ENCODE data around the gene NHERF2. TPM values are rescaled to one million over a fixed set of nuclear protein-coding genes. Genes with fewer than 3 reads are reported as not detected.

The NHERF2 gene
- total RNA-seq, 1 donor from 2014 or later, result 23.4 TPM

DNA sequence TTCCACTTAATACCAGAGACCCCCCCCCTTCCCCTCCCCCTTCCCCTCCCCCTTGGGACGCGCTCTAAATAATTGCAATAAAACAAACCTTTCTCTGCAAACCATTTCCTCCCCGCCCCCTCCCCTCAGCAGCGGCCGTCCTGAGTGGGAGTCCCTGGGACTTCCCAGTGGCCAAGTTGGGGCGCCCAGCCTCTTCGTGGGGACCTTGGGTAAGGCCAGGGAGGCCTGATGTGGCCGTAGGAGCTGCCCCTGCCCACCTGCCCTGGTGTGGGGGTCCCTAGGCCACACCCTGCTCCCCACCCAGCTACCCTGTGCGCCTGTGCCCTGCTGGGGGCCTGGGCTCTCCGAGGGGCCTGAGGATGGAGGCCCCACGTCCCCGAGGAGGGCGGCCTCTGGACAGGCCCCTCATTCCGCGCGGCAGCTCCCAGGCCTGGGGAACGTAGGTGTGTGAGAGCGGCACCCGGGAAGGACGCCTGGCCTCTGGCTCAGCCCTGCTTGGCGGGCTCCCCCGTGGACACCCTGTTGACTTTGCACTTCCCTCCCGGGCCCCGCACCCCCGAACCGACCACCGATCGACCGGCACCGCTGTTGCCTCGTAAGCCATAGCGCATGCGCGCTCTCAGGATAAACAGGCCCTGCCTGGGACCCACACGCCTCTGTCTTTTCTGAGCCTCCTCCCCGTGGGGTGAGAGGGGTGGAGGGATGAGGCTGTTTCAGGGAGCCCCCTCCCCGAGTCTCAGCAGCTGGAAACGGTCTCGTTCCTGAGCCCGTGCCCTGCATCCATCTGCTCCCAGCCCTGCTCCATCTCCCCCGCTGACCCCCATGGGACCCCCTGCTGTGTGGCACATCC lies 11.9 kb downstream of the NHERF2 start:
- H3K4me3 Mint-ChIP-seq, result peak overlapping the region; percentile 62
- no peak for DNase-seq (ENCODE audit: extremely low spot score, unreplicated experiment)
- H3K9me3 Mint-ChIP-seq, result no peaks in the 10 kb centered on the region
- TF ChIP-seq, protein P1, sequence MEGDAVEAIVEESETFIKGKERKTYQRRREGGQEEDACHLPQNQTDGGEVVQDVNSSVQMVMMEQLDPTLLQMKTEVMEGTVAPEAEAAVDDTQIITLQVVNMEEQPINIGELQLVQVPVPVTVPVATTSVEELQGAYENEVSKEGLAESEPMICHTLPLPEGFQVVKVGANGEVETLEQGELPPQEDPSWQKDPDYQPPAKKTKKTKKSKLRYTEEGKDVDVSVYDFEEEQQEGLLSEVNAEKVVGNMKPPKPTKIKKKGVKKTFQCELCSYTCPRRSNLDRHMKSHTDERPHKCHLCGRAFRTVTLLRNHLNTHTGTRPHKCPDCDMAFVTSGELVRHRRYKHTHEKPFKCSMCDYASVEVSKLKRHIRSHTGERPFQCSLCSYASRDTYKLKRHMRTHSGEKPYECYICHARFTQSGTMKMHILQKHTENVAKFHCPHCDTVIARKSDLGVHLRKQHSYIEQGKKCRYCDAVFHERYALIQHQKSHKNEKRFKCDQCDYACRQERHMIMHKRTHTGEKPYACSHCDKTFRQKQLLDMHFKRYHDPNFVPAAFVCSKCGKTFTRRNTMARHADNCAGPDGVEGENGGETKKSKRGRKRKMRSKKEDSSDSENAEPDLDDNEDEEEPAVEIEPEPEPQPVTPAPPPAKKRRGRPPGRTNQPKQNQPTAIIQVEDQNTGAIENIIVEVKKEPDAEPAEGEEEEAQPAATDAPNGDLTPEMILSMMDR (conservative IDR thresholded peaks at IDR 0.05), result no peak
- no peaks in the 10 kb centered on the region for H3K36me3 Mint-ChIP-seq
- H3K27ac Mint-ChIP-seq, result peak overlapping the region; percentile 77
- H3K27me3 Mint-ChIP-seq, result no peaks in the 10 kb centered on the region
- peaks cover 15% of the 10 kb centered on the region for H3K4me1 Mint-ChIP-seq (ENCODE audit: unreplicated experiment)

DNA sequence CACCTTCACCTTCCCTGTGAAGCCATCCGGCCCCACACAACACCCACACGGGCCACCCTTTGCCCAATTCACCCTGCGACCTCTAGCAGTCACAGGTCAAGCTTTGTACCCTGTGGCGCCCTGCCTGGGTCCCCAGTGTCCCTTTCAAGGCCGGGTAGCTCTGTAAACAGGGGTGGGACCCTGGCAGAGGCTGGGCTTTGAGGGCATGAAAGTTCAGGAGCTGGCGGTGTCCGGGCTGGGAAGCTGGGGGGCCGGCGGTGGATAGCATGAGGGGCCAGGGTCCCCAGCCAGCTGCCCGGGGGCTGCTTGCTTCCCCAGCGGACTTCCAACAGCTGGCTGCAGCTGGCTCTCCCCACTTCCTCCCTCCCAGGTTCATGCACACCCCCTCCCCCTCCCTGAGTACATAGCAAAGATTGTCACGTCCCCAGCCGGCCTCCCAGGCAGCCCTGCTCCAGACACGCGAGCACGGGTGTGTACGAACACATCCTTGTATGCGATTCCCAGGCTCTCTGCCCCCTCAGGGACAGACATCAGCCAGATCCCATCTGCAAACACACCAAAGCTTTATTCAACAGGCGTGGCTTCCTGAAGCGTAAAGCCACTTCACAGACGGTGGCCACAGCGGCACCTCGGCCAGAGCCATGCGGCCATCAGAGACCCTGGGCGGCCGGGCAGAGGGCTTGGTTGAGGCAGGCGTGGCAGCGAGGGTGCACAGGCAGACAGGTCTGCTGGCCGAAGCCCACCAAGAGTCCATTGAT lies 12.8 kb downstream of the NHERF2 start:
- Mint-ChIP-seq H3K4me3 (peak overlapping the region; percentile 76), H3K9me3 (no peaks in the 10 kb centered on the region), H3K4me1 (ENCODE audit: unreplicated experiment) (peaks cover 15% of the 10 kb centered on the region), H3K27me3 (no peaks in the 10 kb centered on the region), H3K36me3 (no peaks in the 10 kb centered on the region), H3K27ac (peak overlapping the region; percentile 62)
- TF ChIP-seq, protein P1 (conservative IDR thresholded peaks at IDR 0.05), result no peak
- no peak for DNase-seq (ENCODE audit: extremely low spot score, unreplicated experiment)

DNA sequence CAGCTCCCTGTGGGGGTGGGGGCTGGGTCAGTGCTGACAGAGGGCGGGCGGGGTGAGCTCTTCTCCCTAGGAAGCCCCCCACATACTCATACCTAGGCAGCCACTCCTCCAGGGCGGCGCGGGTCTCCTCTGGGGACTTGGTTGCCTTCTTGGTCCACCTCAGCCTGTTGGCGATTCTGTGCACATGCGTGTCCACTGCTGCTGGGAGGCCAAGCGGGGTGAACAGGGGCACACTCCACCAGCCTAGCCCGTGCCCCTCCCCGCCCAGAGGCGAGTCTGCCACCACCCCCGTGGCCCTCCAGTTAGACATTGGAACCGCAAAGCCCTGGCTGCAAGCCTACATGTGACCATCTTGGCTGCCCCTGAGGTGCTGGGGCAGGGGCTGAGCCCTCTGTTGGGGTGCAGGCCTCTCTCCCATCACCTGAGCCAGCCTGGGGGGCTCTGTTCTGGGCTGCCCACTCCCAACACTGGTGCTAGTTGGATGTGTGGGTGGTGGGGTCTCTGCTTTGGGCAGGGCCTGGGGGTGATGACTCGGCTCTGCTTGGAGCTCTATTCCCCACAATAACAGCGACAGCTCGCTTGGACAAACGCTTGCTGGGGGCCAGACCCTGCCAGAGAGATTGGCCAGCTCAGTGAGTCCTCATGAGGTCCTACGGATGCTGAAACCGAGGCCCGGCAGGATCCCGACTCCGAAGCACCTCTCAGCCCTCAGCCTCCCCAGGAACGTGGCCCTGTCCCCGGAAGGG lies 13.5 kb downstream of the NHERF2 start:
- Mint-ChIP-seq H3K27me3 (no peaks in the 10 kb centered on the region), H3K4me3 (no peak overlapping the region), H3K27ac (no peak overlapping the region), H3K4me1 (ENCODE audit: unreplicated experiment) (peaks cover 15% of the 10 kb centered on the region), H3K36me3 (no peaks in the 10 kb centered on the region), H3K9me3 (no peaks in the 10 kb centered on the region)
- TF ChIP-seq, protein P1 (conservative IDR thresholded peaks at IDR 0.05), result no peak
- no peak for DNase-seq (ENCODE audit: extremely low spot score, unreplicated experiment)

DNA sequence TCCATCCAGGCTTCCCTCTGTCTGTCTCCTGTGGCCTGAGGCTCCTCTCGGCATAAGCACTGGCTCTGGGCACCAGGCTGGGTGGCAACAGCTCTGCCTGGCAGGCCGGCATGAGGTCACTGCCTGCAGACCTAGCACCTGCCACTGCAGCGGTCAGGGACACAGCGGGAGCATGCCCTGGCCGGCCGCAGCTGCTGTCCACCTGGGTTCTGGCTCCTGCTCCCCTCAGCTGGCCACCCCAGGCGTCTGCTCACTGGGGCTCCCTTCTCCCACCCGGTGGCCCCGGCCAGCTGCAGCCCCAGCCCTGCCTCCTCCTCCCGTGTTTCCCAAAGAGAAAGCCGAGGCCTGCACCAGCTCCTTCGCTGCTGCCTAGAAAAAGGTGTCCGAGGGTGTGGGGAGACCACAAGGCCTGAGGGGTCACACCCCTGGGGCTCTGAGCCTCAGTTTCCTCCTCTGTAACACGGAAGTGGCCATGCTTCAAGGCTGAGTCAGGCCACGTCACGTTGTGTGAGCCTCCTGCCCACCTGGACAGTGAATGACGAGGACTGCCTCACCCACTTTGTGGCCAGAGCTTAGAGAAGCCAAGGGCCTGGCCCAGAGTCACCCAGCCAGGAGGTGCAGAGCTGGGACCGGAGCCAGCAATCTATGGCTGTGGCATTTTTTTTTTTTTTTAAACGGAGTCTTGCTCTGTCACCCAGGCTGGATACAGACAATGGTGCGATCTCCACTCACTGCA lies 14.3 kb downstream of the NHERF2 start:
- peak overlapping the region; percentile 16 for H3K27ac Mint-ChIP-seq

More for the DNA sequence above, 14.3 kb downstream of the NHERF2 start:
- H3K4me3 Mint-ChIP-seq, result no peak overlapping the region
- no peaks in the 10 kb centered on the region for H3K27me3 Mint-ChIP-seq
- TF ChIP-seq, protein P1 (conservative IDR thresholded peaks at IDR 0.05), result no peak
- DNase-seq (ENCODE audit: extremely low spot score, unreplicated experiment), result no peak
- H3K4me1 Mint-ChIP-seq (ENCODE audit: unreplicated experiment), result peaks cover 15% of the 10 kb centered on the region
- H3K36me3 Mint-ChIP-seq, result no peaks in the 10 kb centered on the region
- H3K9me3 Mint-ChIP-seq, result no peaks in the 10 kb centered on the region
